Renal cortical epithelial cell (primary cell): ENCODE measurements around the gene CPXM1. TPM values are rescaled to one million over a fixed set of nuclear protein-coding genes. Genes with fewer than 3 reads are reported as not detected.
"Not testable (repeated sequence)": the region's sequence is repeated elsewhere in the genome, so short reads cannot be mapped to it uniquely, and the experiment has no call there.

Experiments used
- DNase-seq: peaks from one replicate; pipeline ENCODE4 v3.0.0-alpha.2; 2011; ENCODE audit warnings: low read depth
- total RNA-seq: library from RNA; depleted of rRNA; stranded (reverse); fragments of >200 nt; gene quantifications from 2 replicates; pipeline ENCODE4 v1.2.3, GENCODE V29; 2014

The CPXM1 gene
- total RNA-seq, 1 donor from 2014 or later: 0.20 TPM

DNA sequence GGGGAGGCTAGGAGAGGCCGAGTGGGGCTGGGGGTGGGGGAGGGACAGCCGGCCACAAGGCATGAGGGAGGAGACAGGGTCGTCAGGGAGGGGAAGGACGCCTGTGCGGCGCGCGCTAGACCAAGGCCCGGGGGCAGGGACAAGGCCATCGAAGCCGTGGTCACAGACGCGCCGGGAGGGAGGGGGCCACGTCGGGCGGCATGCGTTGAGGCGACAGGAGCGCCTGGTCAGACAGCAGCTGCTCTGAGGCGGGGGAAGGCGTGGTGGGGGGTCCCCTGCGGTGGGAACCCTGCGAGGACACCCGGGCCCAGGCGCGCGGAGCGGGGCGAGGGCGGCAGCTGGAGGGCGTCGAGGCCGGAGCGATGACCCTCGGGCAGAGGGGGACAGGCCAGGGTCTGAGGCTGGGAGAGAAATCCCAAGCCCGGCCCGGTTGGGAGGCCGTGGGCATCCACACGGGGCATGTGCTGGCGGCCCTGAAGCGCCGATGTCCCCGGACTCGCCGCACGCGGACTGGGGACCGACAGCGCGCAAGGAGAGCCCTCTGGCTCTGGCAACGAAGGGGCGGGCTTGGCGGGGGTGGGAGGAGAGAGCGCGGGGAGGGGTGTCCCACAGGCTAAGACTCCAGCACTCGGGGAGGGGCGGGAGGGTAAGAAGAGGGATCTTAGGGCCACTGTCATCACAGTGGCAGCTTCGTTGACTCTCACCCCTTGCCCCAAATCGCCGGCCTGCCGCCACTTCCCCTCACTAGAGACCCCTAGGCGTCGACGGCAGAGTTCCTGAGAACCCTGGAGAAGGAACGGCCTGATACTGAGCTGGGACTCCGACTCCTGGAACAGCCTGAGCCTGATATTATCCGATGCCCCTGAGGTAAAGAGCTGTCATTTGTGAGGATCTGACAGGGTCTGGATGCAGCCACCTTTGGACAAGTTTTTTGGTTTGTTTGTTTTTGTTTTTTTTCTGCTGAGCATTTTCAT is 20.8 kb upstream of the CPXM1 start:
- DNase-seq: no peak

DNA sequence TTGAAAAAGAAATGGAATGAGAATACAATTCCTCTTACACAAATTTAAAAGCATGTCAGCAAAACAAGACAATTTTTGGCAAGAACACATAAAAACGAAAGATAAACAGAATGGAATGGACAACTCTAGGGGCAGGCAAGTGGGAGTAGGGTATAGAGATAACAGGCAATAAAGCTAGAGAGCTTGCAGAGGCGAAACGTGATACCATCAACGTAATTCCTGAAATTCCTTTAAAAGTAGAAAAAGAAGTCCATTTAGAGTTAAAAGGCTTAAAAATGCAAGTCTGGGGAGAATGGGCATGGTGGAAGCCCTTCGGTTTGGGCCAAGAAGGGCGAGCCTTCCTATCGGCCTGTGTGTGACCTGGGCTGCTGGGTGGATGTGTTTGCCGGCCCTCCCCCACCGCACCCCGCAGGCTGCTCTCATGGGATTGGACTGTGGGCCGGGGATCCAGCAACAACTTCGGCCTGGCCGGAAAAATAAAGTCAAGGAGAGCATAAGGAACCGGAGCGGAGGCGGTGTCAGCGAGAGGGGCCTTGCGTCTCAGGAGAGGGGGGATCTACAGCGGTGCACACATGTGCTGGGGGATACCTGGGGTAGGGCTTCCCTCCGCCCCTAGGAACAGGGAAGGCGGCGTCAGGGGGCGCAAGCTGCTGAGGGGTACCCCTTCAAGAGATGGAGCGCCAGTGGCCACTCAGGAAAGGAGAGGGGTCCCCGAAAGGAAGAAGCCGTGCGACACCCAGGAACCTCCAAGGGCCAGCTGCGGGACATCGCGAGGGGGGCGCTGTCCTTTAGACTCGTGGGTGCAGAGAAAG is 19.9 kb upstream of the CPXM1 start:
- DNase-seq: no peak

DNA sequence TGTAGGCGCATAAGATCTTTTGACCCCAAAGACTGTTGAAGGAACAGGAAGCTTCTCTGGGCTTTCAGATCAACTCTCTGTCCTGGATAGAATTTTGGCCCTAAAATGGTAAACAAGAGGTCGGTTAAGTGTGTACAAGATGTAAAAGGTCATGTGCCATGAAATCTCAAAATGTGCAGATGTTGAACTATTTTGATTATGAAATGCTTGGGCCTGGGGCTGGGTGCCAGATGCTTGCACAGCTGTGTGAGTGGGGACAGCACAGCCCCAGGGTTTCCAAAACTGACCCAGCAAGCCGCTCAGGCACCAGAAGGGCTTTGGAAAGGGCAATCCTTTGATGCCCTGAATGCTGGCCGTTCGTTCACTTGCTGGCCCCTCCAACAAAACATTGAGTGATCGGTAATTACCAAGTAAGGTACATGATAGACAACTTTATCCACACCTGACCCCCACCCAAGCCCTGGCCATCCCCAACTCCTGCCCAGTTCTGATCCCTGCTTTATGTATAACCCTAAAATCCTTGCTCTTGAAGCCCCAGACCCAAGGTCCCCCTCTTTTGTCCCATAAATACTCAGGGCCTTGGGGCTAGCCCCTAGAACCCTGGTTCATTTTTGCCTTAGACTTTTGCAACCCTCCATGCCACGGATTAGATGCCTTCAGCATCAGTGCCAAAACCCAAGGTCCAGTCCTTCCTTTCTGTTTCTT is 17.6 kb upstream of the CPXM1 start:
- DNase-seq: no peak

DNA sequence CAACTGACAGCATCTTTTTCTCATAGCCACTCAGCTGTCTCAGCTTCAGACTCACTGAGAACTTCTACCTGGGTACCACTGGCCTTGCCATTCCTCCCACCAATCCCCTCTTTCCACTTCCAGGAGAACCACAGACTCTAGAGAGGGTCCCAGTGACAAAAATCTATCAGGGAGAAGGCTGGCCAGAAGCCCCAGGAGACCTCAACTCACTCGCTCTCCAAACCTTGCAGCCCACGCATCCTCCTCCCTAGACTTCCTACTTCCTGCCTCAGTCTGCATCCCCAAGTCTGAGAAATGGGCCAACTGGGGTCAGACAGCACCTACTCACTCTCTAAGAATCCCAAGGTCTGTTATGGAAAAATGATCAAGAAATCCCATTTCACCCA is 16.9 kb upstream of the CPXM1 start:
- DNase-seq: no peak

DNA sequence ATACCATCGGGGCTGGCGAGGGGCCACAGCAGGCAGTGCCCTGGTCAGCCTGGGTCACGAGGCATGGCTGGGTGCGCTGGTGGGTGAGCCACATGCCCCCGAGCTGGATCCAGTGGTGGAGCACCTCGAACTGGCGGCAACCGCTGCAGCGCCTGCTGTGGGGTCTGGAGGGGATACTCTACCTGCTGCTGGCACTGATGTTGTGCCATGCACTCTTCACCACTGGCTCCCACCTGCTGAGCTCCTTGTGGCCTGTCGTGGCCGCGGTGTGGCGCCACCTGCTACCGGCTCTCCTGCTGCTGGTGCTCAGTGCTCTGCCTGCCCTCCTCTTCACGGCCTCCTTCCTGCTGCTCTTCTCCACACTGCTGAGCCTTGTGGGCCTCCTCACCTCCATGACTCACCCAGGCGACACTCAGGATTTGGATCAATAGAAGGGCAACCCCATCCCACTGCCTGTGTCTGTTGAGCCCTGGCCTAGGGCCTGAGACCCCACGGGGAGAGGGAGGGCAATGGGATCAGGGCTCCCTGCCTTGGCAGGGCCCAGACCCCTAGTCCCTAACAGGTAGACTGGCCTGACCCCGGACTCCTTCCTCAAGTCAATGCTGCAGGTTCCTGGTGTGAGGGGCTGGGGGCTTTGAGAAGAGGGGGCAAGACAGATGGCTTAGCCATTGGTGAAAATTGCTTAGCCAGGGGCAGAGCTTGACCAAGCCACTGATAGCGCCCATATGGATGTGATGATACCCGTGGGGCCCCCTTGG is 16.3 kb upstream of the CPXM1 start:
- DNase-seq: no peak

DNA sequence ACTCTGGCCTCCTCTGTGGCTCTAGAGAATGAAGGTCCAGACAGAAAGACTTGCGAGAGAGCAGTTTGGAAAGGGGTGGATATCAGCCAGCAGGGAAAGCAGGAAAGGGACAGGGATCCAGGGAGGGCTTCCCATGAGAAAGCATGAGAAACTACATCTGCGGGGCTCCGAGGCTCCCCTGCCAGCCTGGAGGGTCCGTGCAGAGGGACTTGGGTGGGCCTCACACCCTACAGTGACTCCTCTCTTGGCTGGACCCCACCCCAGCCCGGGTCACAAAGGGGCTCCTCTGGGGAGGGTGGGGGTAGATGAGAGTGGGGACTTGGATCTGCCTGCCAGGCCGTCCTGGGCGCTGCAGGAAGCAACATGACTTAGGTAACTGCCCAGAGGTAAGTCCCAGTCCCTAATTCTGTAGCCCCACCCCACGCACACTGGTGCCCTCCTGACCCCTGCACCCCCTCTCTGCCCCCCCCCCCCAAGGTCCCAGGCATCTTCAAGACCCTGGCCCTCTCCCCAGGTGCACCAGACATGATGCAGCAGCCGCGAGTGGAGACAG is 15.7 kb upstream of the CPXM1 start, which contains the start of gene TMEM239:
TMEM239 (plus strand) TSS at position 335 of the 553 bp plus-strand sequence; CDS start at position 526, 191 bp downstream.
- DNase-seq: no peak

DNA sequence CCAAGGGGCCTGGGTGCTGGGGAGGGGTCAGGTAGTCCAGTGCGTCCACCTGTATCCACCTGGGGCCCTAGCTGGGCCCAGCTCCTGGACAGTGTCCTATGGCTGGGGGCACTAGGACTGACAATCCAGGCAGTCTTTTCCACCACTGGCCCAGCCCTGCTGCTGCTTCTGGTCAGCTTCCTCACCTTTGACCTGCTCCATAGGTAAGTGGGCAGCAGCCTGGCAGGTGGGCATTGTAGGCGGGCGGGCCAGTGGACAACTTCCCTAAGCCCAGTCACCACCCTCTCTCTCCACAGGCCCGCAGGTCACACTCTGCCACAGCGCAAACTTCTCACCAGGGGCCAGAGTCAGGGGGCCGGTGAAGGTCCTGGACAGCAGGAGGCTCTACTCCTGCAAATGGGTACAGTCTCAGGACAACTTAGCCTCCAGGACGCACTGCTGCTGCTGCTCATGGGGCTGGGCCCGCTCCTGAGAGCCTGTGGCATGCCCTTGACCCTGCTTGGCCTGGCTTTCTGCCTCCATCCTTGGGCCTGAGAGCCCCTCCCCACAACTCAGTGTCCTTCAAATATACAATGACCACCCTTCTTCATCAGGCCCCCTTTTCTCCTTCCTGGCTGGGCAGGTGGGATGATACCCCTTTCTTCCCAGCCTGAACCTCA is 14.9 kb upstream of the CPXM1 start:
- DNase-seq: no peak

DNA sequence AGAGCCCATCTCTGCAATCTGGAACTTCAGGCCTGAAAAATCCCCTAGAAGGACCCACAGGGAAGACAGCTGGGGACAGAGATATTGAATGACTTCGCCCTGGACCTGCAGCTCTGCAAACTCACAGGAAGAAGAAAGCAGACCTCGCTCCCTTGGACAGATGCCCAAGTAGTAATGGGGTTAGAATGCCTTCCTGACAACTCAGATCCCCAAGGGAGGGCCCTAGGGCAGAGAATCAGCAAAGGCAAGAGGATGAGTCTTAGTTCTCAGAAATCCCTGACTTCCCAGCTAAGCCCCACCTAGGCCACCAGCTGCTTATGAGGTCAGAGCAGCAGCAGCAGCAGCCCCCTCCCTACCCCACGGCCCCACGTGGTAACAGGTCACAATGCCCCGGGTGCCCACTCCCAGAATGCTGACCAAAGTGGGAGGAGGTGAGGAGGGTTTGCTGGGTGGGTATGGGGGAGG is 14.2 kb upstream of the CPXM1 start, which contains the start of gene C20orf141:
C20orf141 (plus strand) TSS at position 401 of the 465 bp plus-strand sequence. CDS start 198 bp downstream, outside the sequence.
- peak; percentile 95 for DNase-seq

DNA sequence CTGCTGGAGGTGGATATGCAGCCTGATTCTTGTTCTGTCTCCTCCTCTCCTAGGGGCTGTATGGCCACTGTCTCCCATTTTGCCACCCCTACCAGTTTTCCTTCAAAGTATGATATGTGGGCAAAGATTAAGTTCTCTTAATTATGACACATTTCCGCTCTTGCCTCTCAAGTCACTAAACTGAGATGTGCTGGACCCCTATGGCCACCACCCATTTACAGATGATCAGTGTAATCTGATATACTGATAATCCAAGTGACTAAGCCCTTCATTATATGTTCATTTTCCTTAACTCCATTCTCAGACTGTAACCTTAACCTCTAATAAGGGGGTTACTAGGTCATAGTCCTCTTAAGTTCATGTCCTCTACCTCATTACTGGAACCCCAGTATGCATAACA is 13.6 kb upstream of the CPXM1 start:
- no peak for DNase-seq

DNA sequence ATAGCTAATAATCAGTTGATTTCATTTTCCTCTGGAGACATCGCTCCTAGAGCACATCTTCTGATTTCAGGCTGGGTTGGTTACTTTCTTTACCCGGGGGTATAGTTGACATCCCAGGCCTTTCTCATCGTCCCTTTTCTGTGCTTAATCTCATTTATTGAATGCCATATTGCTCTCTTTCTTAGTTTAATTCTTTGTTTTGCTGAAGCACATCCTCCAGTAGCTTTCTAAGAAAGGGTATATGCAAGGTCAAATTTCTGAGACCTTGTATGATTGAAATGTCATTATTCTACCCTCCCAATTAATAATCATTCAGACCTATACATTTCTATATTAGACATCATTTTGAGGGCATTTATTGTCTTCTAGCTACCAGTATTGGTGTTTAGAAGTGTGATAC is 11.8 kb upstream of the CPXM1 start:
- no peak for DNase-seq

DNA sequence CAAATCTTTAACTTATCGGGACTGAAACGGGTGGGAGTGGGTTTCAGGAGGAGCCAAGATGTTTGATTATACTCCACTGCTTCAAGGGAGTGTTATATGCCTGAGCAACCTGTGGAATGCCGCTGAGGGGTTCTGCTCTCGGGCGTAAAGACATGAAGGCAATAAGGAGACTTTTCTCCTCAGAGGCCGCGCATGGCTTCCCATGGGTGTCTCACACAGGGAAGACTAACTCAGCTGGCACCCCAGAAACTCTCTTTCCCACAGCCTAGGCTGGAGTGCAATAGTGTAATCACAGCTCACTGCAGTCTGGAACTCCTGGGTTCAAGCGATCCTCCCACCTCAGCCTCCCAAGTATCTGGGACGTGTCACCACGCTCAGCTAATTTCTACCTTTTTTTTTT is 9.3 kb upstream of the CPXM1 start:
- peak; percentile 53 for DNase-seq

DNA sequence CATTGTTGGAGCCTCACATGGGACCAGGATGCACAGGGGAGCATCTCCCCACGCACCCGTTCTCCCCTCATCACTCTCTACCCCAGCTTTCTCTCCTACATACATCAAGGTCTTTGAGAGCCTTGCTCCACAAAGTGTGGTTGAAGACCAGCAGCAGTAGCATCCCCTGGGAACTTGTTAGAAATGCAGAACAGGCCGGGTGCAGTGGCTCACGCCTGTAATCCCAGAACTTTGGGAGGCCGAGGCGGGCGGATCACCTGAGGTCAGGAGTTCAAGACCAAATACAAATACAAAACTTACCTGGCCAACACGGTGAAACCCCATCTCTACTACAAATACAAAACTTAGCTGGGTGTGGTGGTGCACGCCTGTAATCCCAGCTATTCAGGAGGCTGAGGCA is 7.5 kb upstream of the CPXM1 start:
- not testable (repeated sequence) for DNase-seq

DNA sequence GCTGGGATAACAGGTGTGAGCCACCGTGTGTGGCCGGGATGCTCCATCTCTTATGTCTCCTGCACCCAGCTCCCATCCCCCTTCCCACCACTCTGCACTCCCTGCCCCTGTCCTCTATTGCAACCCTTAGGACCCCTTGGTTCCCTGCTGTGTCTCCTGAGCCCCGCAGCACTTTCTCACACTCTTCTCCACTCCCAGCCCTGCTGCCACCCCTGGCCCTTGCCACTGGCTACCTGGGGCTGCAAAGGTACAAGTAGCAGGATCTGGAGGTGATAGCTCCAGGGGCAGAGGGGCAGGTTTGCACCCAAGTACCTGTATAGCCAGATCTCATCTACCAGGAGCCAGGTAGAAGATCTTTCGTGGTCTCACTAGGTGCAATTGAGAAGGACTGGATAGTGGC is 6.6 kb upstream of the CPXM1 start:
- DNase-seq: no peak

DNA sequence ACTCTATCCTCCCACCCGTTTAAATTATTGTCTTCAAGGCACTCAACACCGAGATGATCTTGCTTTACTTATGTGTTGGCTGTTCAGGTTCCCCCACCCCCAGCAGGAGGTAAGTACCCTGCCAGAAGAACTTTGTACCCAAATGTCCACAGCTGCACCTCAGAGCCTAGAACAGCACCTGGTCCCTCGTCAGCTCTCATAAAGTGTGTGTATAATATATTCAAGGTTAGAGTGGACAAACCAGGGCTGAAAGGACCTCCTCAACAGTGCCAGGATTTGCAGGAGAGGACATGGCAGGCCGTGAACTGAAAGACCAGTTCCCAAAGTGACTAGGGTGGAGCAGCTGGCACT is 5.9 kb upstream of the CPXM1 start:
- no peak for DNase-seq

DNA sequence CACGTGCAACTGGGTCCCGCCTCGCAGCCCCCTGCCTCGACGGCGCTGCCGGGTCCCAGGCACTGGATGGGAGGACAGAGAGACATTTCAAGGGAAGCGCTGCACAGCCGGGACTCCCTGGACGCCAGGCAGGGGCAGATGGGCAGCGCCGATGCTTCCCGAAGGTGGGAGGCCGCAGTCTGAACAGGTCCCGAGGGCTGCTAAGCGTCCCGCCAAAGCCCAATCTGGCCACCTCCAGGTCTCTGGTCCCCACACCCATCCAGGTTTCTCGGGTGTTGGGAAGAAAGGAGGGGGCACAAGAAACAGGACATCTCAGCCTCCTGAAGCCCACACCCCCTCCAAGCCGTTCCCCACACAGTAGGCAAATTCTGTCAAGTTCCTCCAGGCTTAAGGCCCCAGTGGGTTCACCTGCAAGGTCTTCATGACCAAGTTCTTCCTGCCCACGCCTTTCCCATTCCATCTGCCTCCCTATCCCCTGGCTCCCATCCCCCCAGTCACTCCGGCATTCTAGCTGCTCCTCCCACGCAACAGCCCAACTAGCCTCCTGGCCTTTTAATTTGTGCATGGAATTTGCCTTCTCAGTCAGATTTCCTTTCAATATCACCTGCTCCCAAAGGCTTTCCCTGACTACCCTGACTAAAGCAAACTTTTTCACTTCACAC is 5.4 kb upstream of the CPXM1 start:
- DNase-seq: peak; percentile 86

DNA sequence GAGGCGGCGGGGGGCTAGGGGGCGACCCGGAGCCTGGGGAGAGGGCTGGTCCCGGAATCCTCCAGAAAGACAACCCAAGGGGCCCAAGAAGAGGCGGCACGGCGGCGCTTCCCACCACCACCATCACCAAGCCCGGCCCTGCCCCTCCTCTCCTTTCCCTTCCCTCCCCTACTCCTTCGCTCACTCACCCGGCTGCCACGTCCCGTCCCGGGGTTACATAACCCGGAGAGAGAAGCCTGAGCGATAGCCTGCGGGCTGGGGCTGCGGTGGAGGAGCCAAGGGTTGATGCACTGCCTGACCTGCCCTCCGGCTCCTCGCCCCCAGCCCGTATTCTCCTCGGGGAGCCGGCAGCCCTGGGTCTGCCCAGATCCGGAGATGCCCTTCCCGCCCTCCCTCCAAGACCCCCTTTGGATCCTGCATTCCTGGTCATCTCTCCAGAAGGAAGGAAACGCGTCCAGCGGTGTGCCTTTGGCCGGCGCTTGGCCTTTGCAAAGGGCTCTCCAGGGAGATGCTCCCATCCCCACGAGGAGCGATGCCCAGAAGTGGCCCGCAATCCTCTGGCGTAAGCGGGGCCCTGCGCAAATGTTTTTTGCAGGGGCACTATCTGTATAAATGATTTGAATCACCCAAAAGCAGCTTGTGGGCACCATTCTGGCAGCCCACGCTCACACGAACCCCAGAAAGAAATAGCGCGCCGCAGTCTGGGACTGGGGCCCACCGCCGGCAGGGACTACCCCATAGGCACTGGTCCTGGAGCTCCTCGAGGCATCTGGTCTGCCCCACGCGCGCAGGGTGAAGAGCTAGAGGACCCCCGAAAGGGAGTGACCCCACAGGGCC is 4.6 kb upstream of the CPXM1 start:
- DNase-seq: no peak

DNA sequence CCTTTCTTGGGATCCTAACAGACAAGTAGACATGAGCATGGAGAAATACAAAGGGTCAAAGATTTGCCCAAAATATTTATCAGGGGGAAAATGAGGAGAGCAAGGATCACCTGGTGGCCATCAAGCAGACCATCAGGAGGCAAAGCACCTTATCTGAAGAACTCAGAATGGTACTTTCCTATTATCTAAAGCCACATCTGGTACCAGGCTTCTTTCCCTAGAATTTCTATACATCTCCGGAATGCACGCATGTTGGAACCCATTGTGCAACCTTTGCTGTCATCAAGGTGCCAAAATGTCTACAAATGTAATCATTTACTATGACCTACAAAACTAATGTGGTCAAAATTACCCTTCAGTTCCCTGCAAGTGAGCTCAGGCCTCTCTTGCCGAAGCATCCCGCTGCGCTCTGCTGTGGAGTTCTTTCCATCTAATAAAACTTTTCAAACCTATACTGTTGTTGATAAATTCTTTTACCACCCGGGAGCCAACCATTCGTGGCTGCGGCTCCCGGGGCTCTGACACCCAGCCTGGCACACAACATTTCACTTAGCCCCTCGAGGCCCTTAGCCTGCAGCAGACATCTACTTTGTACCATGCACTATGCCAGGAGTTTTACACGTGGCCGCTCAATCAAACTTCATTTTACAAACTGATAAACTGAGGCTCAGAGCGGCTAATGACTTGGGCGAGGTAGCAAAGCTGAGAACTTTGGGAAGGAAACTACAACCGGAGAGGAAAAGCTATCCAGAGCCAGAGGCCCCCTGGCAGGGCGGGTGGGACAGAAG is 3.8 kb upstream of the CPXM1 start:
- DNase-seq: no peak

DNA sequence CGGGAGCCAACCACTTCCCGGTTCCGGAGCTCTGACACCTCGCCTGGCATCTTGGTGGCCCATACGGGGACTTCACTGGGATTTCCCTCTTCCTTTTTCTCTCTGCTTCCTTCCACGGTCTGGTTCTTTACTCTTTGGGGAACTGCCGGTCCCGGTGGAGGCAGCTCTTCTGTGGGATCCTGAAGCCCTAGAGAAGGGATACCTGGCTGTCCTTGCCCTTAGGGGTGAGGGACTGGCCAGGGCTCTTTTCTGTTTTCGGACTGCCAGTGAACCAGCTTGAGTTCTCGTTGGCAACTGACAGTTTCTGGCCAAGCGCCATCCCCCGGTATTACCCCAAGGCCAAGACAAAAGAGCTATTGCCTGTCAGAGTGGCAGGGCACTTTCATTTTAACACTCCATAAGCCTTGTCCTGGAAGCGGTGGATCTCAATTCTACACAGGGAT is 880 bp upstream of the CPXM1 start:
- DNase-seq: no peak
